HepG2 (cell line): ENCODE measurements around the gene C1orf141. TPM values are rescaled to one million over a fixed set of nuclear protein-coding genes. Genes with fewer than 3 reads are reported as not detected.

Experiments used
- ATAC-seq: fragments of 200-7000 bp; cut with Tn5 transposase; 3 replicates; pipeline ENCODE4 v1.9.1; 2020; ENCODE audit warnings: mild to moderate bottlenecking, moderate library complexity
- BruUV-seq: library from RNA; stranded (reverse); fragments of 400-500 nt; replicated peaks from 2 replicates; lab custom pipeline; 2021; lab: Mats Ljungman, UMichigan
- CTCF ChIA-PET: fragments of 300-600 bp; formaldehyde crosslinking; extraction: SDS; loops from one replicate; lab custom pipeline; 2021; ENCODE audit warnings: low total read pairs, inconsistent platforms, low intra/inter-chr PET ratio; lab: Yijun Ruan, JAX
- POLR2A ChIA-PET: fragments of 350-600 bp; sonication (Branson Sonifier 250); formaldehyde crosslinking; loops from one replicate; lab custom pipeline; 2020; ENCODE audit warnings: antibody characterized with exemption, inconsistent platforms; lab: Yijun Ruan, JAX
- DNase-seq: peaks from one replicate; pipeline ENCODE4 v3.0.0-alpha.2; 2015; ENCODE audit warnings: low spot score
- FAIRE-seq: peaks from 3 replicates; lab custom pipeline; 2011; peaks lifted over from hg19 to GRCh38; lab: Jason Lieb, UNC
- H2AFZ ChIP-seq: one replicate; pipeline ENCODE4 v1.6.1; 2011; ENCODE audit warnings: low read length, inconsistent platforms
- H3K27ac ChIP-seq: fragments of 300-600 bp; 3 replicates; pipeline ENCODE4 v1.8.0; 2011; ENCODE audit warnings: mixed run types, mild to moderate bottlenecking, mixed read lengths, low read length, inconsistent platforms; ENCODE audit not compliant: insufficient read depth; ENCODE audit errors: extremely low read length
- H3K27me3 ChIP-seq, 2 experiments: fragments of 200-600 bp in 1 of 2; 2 replicates in 1 of 2; 3 replicates in 1 of 2; pipeline versions ENCODE4 v1.6.0 to v1.8.0; 2011; ENCODE audit warnings: low read length in 2 of 2, mild to moderate bottlenecking in 2 of 2, moderate library complexity in 2 of 2, inconsistent platforms in 1 of 2; ENCODE audit not compliant: insufficient read depth in 2 of 2, control insufficient read depth in 1 of 2
- H3K36me3 ChIP-seq, 2 experiments: fragments of 200-600 bp in 1 of 2; replicated peaks in 1 of 2; 2 replicates in 1 of 2; 3 replicates in 1 of 2; pipeline versions ENCODE4 v1.5.1 to v1.8.0; 2011; ENCODE audit warnings: low read length in 2 of 2, inconsistent platforms in 1 of 2; ENCODE audit not compliant: insufficient read depth in 2 of 2, control insufficient read depth in 1 of 2
- H3K4me1 ChIP-seq: 2 replicates; pipeline ENCODE4 v1.5.1; 2012; ENCODE audit warnings: low read length, inconsistent platforms; ENCODE audit not compliant: insufficient read depth
- H3K4me2 ChIP-seq: 2 replicates; pipeline ENCODE4 v1.6.0; 2011; ENCODE audit warnings: low read depth, low read length, inconsistent platforms
- H3K4me3 ChIP-seq, 3 experiments: fragments of 200-600 bp in 1 of 3; sonication (generic), shearing (Covaris generic) in 1 of 3; replicated peaks in 1 of 3; 2 replicates each; pipeline ENCODE4 v1.5.1; 2011 to 2016; ENCODE audit warnings: low read length in 3 of 3, inconsistent platforms in 2 of 3, low read depth in 2 of 3, mild to moderate bottlenecking in 2 of 3, control low read depth in 1 of 3, mixed read lengths in 1 of 3; ENCODE audit not compliant: insufficient read depth in 1 of 3
- H3K79me2 ChIP-seq: one replicate; pipeline ENCODE4 v1.6.1; 2011; ENCODE audit warnings: low read length, inconsistent platforms; ENCODE audit not compliant: insufficient read depth
- H3K9ac ChIP-seq: 2 replicates; pipeline ENCODE4 v1.6.0; 2011; ENCODE audit warnings: mild to moderate bottlenecking, low read depth, low read length, inconsistent platforms; ENCODE audit not compliant: insufficient read depth
- H3K9me3 ChIP-seq: 2 replicates; pipeline ENCODE4 v1.5.1; 2012; ENCODE audit warnings: mild to moderate bottlenecking, low read length
- H4K20me1 ChIP-seq: 2 replicates; pipeline ENCODE4 v1.6.0; 2011; ENCODE audit warnings: inconsistent platforms, mild to moderate bottlenecking, low read length, moderate library complexity; ENCODE audit not compliant: insufficient read depth
- AKAP8 ChIP-seq: sonication (generic); formaldehyde crosslinking; IDR thresholded peaks from 2 replicates; pipeline ENCODE4 v1.5.1; 2020; ENCODE audit warnings: mild to moderate bottlenecking, missing genetic modification reagents
- HCFC1 ChIP-seq: fragments of 150-350 bp; IDR thresholded peaks from 2 replicates; pipeline ENCODE4 v1.6.1; 2014; ENCODE audit warnings: low read depth, low read length
- HNRNPUL1 ChIP-seq: fragments of 200-400 bp; formaldehyde crosslinking; IDR thresholded peaks from 2 replicates; pipeline ENCODE4 v1.6.1; 2017; ENCODE audit warnings: low read depth, mild to moderate bottlenecking, low read length, moderate library complexity
- KLF11 ChIP-seq: IDR thresholded peaks from 2 replicates; pipeline ENCODE4 v1.6.1; 2016; ENCODE audit warnings: missing compliant biosample characterization
- KLF13 ChIP-seq: sonication (generic); formaldehyde crosslinking; IDR thresholded peaks from 2 replicates; pipeline ENCODE4 v1.4.0; 2020; ENCODE audit warnings: mild to moderate bottlenecking, missing genetic modification reagents
- NCOA2 ChIP-seq: sonication (generic); formaldehyde crosslinking; IDR thresholded peaks from 2 replicates; pipeline ENCODE4 v1.8.0; 2022; ENCODE audit warnings: inconsistent platforms
- PHB2 ChIP-seq: fragments of 450-650 bp; IDR thresholded peaks from 2 replicates; pipeline ENCODE4 v1.6.1; 2018; ENCODE audit not compliant: partially characterized antibody
- SOX5 ChIP-seq: IDR thresholded peaks from 2 replicates; pipeline ENCODE4 v1.6.1; 2016; ENCODE audit warnings: borderline replicate concordance
- SP4 ChIP-seq: sonication (generic); formaldehyde crosslinking; IDR thresholded peaks from 2 replicates; pipeline ENCODE4 v1.8.1; 2023; ENCODE audit warnings: mild to moderate bottlenecking, missing genetic modification reagents
- ZNF253 ChIP-seq: sonication (generic); formaldehyde crosslinking; IDR thresholded peaks from 2 replicates; pipeline ENCODE4 v1.8.0; 2022; ENCODE audit warnings: mild to moderate bottlenecking, missing genetic modification reagents, borderline replicate concordance
- ZNF558 ChIP-seq: sonication (generic); formaldehyde crosslinking; IDR thresholded peaks from 2 replicates; pipeline ENCODE4 v1.9.0; 2022; ENCODE audit warnings: mild to moderate bottlenecking, missing genetic modification reagents, borderline replicate concordance
- ZNF570 ChIP-seq: sonication (generic); formaldehyde crosslinking; IDR thresholded peaks from 2 replicates; pipeline ENCODE4 v1.4.0; 2020; ENCODE audit warnings: mild to moderate bottlenecking, missing genetic modification reagents, borderline replicate concordance
- ZNF652 ChIP-seq: IDR thresholded peaks from 2 replicates; pipeline ENCODE4 v1.6.1; 2016; ENCODE audit warnings: low read depth, borderline replicate concordance
- ZNF713 ChIP-seq: sonication (generic); formaldehyde crosslinking; IDR thresholded peaks from 2 replicates; pipeline ENCODE4 v1.4.0; 2020; ENCODE audit warnings: mild to moderate bottlenecking, missing genetic modification reagents
- ZNF749 ChIP-seq: sonication (generic); formaldehyde crosslinking; IDR thresholded peaks from 2 replicates; pipeline ENCODE4 v1.8.0; 2022; ENCODE audit warnings: mild to moderate bottlenecking, missing genetic modification reagents, moderate library complexity, borderline replicate concordance
- ZNF773 ChIP-seq: sonication (generic); formaldehyde crosslinking; IDR thresholded peaks from 2 replicates; pipeline ENCODE4 v1.4.0; 2020; ENCODE audit warnings: missing genetic modification reagents, borderline replicate concordance
- WGBS: methylation state at CpG from one replicate; pipeline ENCODE4 v1.1.6; 2017; ENCODE audit warnings: low lambda C conversion rate; 5-methylcytosine and 5-hydroxymethylcytosine counted together
- in situ Hi-C: cut with HindIII; loops from 2 replicates; pipeline ENCODE4 v1.10.0; 2017; ENCODE audit warnings: low pct_unique_long_range_greater_than_20kb; ENCODE audit not compliant: extremely low pct_ligation_motif_present
- intact Hi-C: fragments of 100-400 bp; cut with micrococcal nuclease; formaldehyde crosslinking; loops from one replicate; pipeline ENCODE4 v1.10.0; 2022; ENCODE audit not compliant: unreplicated experiment
- polyA plus RNA-seq, 8 experiments: library from polyadenylated mRNA; depleted of rRNA in 3 of 8; stranded (reverse) in 7 of 8; unstranded in 1 of 8; fragments of >200 nt; fragmentation: Illumina TruSeq in 4 of 8; extraction: Trizol in 4 of 8; gene quantifications; 2 replicates each; pipeline versions ENCODE4 v1.2.1 to v1.2.3, GENCODE V29; 2011 to 2016; ENCODE audit warnings: low read depth in 4 of 8, missing spikeins in 1 of 8, mixed read lengths in 1 of 8; ENCODE audit not compliant: insufficient read depth in 1 of 8
- total RNA-seq, 5 experiments: library from RNA; depleted of rRNA; stranded (reverse); fragments of >200 nt; fragmentation: Illumina TruSeq; extraction: Trizol; gene quantifications; 2 replicates each; pipeline ENCODE4 v1.2.3, GENCODE V29; 2016; ENCODE audit warnings: low read depth in 1 of 5
- TF ChIP-seq, protein P1 (sequence below): sonication (generic); formaldehyde crosslinking; IDR thresholded peaks from 2 replicates; pipeline ENCODE4 v1.4.0; 2020; ENCODE audit warnings: missing genetic modification reagents

Gene C1orf141
- total and polyA plus RNA-seq, 2 of the 13 experiments (the other 11 are each of a cell fraction or from before 2014, with no cell fraction given), result not detected

DNA sequence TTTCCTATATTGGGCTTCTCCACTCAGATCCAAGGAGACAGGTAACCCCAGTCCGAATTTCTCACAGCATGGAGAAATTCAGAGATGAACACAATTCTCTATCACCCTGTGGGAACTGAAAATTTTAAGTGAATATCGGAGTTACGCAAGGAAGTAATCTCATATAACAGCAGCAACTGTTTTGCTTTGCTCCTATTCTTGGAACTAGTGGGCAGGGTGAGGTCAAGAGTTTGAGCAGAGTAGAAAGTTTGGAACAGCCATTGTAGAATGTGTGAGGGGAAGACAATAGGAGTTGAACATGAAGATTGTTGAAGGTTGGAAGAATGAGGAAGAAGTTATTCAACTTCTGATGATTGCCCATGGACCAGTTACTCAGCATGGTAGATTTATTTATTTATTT, 56.5 kb downstream of the C1orf141 start:
- ChIA-PET POLR2A (no interaction called here), CTCF (no interaction called here)
- H3K4me2 ChIP-seq, result no peak overlapping the region
- H3K36me3 ChIP-seq, result no peaks in the 10 kb centered on the region
- no peak overlapping the region for H2AFZ ChIP-seq
- H3K9me3 ChIP-seq, result no peaks in the 10 kb centered on the region
- H3K79me2 ChIP-seq, result no peaks in the 10 kb centered on the region
- H3K9ac ChIP-seq, result no peak overlapping the region
- no peak for ATAC-seq
- BruUV-seq, result no TSS peak
- intact Hi-C loops (no loop called here), in situ Hi-C loops (no loop called here)
- H3K4me1 ChIP-seq, result no peaks in the 10 kb centered on the region
- H3K4me3 ChIP-seq, result no peak overlapping the region
- DNase-seq, result no peak
- no peak for TF ChIP-seq HNRNPUL1
- TF ChIP-seq KLF13 (CRISPR knock-in tag), result no peak
- no peak for TF ChIP-seq ZNF713 (CRISPR knock-in tag)
- no peak for TF ChIP-seq HCFC1
- no peak for TF ChIP-seq NCOA2 (CRISPR knock-in tag)
- TF ChIP-seq SOX5 (CRISPR knock-in tag), result no peak
- no peak for TF ChIP-seq KLF11 (CRISPR knock-in tag)
- TF ChIP-seq, protein P1, sequence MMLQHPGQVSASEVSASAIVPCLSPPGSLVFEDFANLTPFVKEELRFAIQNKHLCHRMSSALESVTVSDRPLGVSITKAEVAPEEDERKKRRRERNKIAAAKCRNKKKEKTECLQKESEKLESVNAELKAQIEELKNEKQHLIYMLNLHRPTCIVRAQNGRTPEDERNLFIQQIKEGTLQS (CRISPR knock-in tag), result no peak
- no peak for TF ChIP-seq ZNF558 (CRISPR knock-in tag)
- TF ChIP-seq ZNF253 (CRISPR knock-in tag), result no peak
- TF ChIP-seq SP4 (CRISPR knock-in tag), result no peak
- TF ChIP-seq ZNF570 (CRISPR knock-in tag), result no peak
- TF ChIP-seq AKAP8 (CRISPR knock-in tag), result no peak
- no peak for TF ChIP-seq ZNF773 (CRISPR knock-in tag)
- TF ChIP-seq PHB2, result no peak
- no peak for TF ChIP-seq ZNF749
- no peak for TF ChIP-seq ZNF652 (CRISPR knock-in tag)
- no peaks in the 10 kb centered on the region for H4K20me1 ChIP-seq
- 66% methylated on average over 3 of the region's 3 CpGs for WGBS
- no peak for FAIRE-seq
- 0 out of 5 replicates have a peak, but pooled peaks cover 0 to 1% of the 10 kb centered on the region in 2 experiments for H3K27me3 ChIP-seq
- H3K27ac ChIP-seq, result no peak overlapping the region
